IMR-90 (cell line): ENCODE results near the gene TM7SF2. TPM values are rescaled to one million over a fixed set of nuclear protein-coding genes. Genes with fewer than 3 reads are reported as not detected.

Source experiments
- ATAC-seq: fragments of 200-7000 bp; cut with Tn5 transposase; 2 replicates; pipeline ENCODE4 v1.9.1; 2020; ENCODE audit warnings: low read depth, mild to moderate bottlenecking, moderate library complexity
- BruUV-seq: library from RNA; stranded (reverse); fragments of 400-500 nt; replicated peaks from 2 replicates; lab custom pipeline; 2021; lab: Mats Ljungman, UMichigan
- CTCF ChIA-PET: fragments of 300-600 bp; formaldehyde crosslinking; extraction: SDS; loops from one replicate; lab custom pipeline; 2021; ENCODE audit warnings: antibody characterized with exemption; lab: Yijun Ruan, JAX
- POLR2A ChIA-PET: fragments of 300-600 bp; sonication (Branson Sonifier 250); formaldehyde crosslinking; loops from one replicate; lab custom pipeline; 2022; ENCODE audit warnings: antibody characterized with exemption; ENCODE audit not compliant: unreplicated experiment; lab: Charles Lee
- DNase-seq: peaks from one replicate; pipeline ENCODE4 v3.0.0; 2013
- H2AFZ ChIP-seq: replicated peaks from 2 replicates; pipeline ENCODE3; 2013; ENCODE audit warnings: low read length, mild to moderate bottlenecking; ENCODE audit not compliant: poor library complexity
- H2AK5ac ChIP-seq: 2 replicates; pipeline ENCODE4 v1.6.1; 2013; ENCODE audit warnings: low read depth, low read length, inconsistent platforms
- H2AK9ac ChIP-seq: replicated peaks from 2 replicates; pipeline ENCODE3; 2013; ENCODE audit warnings: mild to moderate bottlenecking, low read depth, low read length, moderate library complexity; ENCODE audit not compliant: poor library complexity
- H2BK120ac ChIP-seq: 2 replicates; pipeline ENCODE4 v1.6.1; 2013; ENCODE audit warnings: low read depth, low read length, inconsistent platforms
- H2BK15ac ChIP-seq: 3 replicates; pipeline ENCODE4 v1.6.1; 2013; ENCODE audit warnings: low read depth, low read length, inconsistent platforms
- H2BK20ac ChIP-seq: 2 replicates; pipeline ENCODE4 v1.6.1; 2013; ENCODE audit warnings: low read depth, mild to moderate bottlenecking, inconsistent platforms, low read length, moderate library complexity
- H2BK5ac ChIP-seq: 2 replicates; pipeline ENCODE4 v1.6.1; 2013; ENCODE audit warnings: mild to moderate bottlenecking, low read depth, low read length, inconsistent platforms; ENCODE audit not compliant: poor library complexity, severe bottlenecking
- H3K14ac ChIP-seq: replicated peaks from 2 replicates; pipeline ENCODE4 v1.6.1; 2013; ENCODE audit warnings: low read depth, low read length, inconsistent platforms
- H3K18ac ChIP-seq: 2 replicates; pipeline ENCODE4 v1.6.1; 2013; ENCODE audit warnings: low read depth, low read length, control low read depth
- H3K23ac ChIP-seq: 2 replicates; pipeline ENCODE4 v1.6.1; 2013; ENCODE audit warnings: low read depth, low read length, inconsistent platforms
- H3K27ac ChIP-seq: 2 replicates; pipeline ENCODE4 v1.5.1; 2013; ENCODE audit warnings: mild to moderate bottlenecking, control low read depth, low read length; ENCODE audit not compliant: insufficient read depth
- H3K27me3 ChIP-seq: 2 replicates; pipeline ENCODE4 v1.6.1; 2013; ENCODE audit warnings: low read length; ENCODE audit not compliant: control insufficient read depth, insufficient read depth
- H3K36me3 ChIP-seq: 2 replicates; pipeline ENCODE4 v1.6.1; 2013; ENCODE audit warnings: low read length, mixed read lengths; ENCODE audit not compliant: control insufficient read depth, insufficient read depth
- H3K4ac ChIP-seq: 2 replicates; pipeline ENCODE4 v1.6.1; 2013; ENCODE audit warnings: low read depth, low read length, inconsistent platforms
- H3K4me1 ChIP-seq: 2 replicates; pipeline ENCODE4 v1.6.1; 2013; ENCODE audit warnings: low read length, mixed read lengths; ENCODE audit not compliant: control insufficient read depth, insufficient read depth
- H3K4me2 ChIP-seq: 2 replicates; pipeline ENCODE4 v1.6.1; 2013; ENCODE audit warnings: low read depth, mild to moderate bottlenecking, control low read depth, low read length, moderate library complexity
- H3K4me3 ChIP-seq: 2 replicates; pipeline ENCODE4 v1.5.1; 2013; ENCODE audit warnings: low read depth, mild to moderate bottlenecking, control low read depth, low read length, moderate library complexity; ENCODE audit not compliant: insufficient read depth
- H3K56ac ChIP-seq: 2 replicates; pipeline ENCODE4 v1.6.1; 2013; ENCODE audit warnings: low read length, inconsistent platforms; ENCODE audit not compliant: insufficient read depth; ENCODE audit errors: extremely low read depth
- H3K79me1 ChIP-seq, 2 experiments: 2 replicates each; pipeline ENCODE4 v1.6.1; 2013; ENCODE audit warnings: low read length in 2 of 2, inconsistent platforms in 1 of 2, low read depth in 1 of 2
- H3K9ac ChIP-seq: 2 replicates; pipeline ENCODE4 v1.6.1; 2013; ENCODE audit warnings: low read depth, low read length, control low read depth
- H3K9me1 ChIP-seq: 2 replicates; pipeline ENCODE4 v1.6.1; 2013; ENCODE audit warnings: low read length, inconsistent platforms; ENCODE audit not compliant: insufficient read depth
- H3K9me3 ChIP-seq: 2 replicates; pipeline ENCODE4 v1.6.1; 2013; ENCODE audit warnings: low read length; ENCODE audit not compliant: control insufficient read depth, insufficient read depth
- H4K20me1 ChIP-seq: 2 replicates; pipeline ENCODE4 v1.6.1; 2013; ENCODE audit warnings: low read length, inconsistent platforms; ENCODE audit not compliant: insufficient read depth
- H4K5ac ChIP-seq: 2 replicates; pipeline ENCODE4 v1.6.1; 2013; ENCODE audit warnings: mild to moderate bottlenecking, low read depth, low read length, control low read depth
- H4K8ac ChIP-seq, 2 experiments: 2 replicates each; pipeline ENCODE4 v1.6.1; 2013; ENCODE audit warnings: low read depth in 2 of 2, low read length in 2 of 2, control low read depth in 1 of 2, inconsistent platforms in 1 of 2
- H4K91ac ChIP-seq: 2 replicates; pipeline ENCODE4 v1.6.1; 2013; ENCODE audit warnings: low read depth, low read length, inconsistent platforms; ENCODE audit not compliant: insufficient read depth
- MAFK ChIP-seq: IDR thresholded peaks from 2 replicates; pipeline ENCODE4 v1.6.1; 2012; ENCODE audit warnings: low read depth, low read length, improper control_type of control experiment
- WGBS, 2 experiments: methylation state at CpG; one replicate each; pipeline versions ENCODE4 v1.1.5 to v1.1.7; 2013; ENCODE audit warnings: missing lambda C conversion rate in 2 of 2; ENCODE audit not compliant: insufficient read length in 1 of 2; ENCODE audit errors: extremely low coverage in 2 of 2; 5-methylcytosine and 5-hydroxymethylcytosine counted together
- dilution Hi-C: fragments of 300-500 bp; cut with HindIII; formaldehyde crosslinking; loops from one replicate; pipeline ENCODE4 v1.14.3; 2018; ENCODE audit warnings: low sequenced_read_pairs; ENCODE audit not compliant: unreplicated experiment
- in situ Hi-C: fragments of 300-500 bp; cut with MboI; formaldehyde crosslinking; loops from 3 replicates; pipeline ENCODE4 v1.14.3; 2019; ENCODE audit warnings: low sequenced_read_pairs, inconsistent platforms, mixed read lengths
- intact Hi-C: fragments of 100-400 bp; cut with micrococcal nuclease; formaldehyde crosslinking; loops from 2 replicates; pipeline ENCODE4 v1.10.0; 2022
- polyA plus RNA-seq, 3 experiments: library from polyadenylated mRNA; depleted of rRNA; stranded (reverse); fragments of >200 nt; gene quantifications; 2 replicates each; pipeline ENCODE4 v1.2.3, GENCODE V29; 2012; ENCODE audit warnings: low replicate concordance in 1 of 3
- total RNA-seq: library from RNA; depleted of rRNA; stranded (reverse); fragments of >200 nt; gene quantifications from 2 replicates; pipeline ENCODE4 v1.2.3, GENCODE V29; 2012

Gene TM7SF2
- total and polyA plus RNA-seq, 2 of the 4 experiments (the other 2 are of a cell fraction) = 5.7 to 7.6 TPM

DNA sequence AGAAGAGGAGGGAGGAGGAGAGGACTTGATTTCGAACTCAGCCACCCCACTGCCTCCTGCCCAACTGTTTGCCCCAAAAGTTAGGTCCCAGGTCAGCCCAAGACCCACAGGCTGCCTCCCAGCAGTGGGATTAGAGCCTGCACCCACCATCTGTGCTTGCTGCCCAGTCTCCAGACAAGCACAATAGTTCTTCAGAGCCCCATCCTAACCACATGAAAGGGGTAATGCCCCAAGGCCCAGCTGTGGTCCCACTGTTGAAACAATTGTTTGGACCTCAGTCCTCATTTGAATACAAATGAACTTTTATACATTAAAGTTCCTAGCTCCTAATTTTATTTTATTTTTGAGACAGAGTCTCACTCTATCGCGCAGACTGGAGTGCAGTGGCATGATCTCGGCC lies 21.0 kb upstream of the TM7SF2 start:
- H3K4ac ChIP-seq = no peak overlapping the region
- H3K27me3 ChIP-seq = no peaks in the 10 kb centered on the region
- H4K8ac ChIP-seq = no peak overlapping the region
- in situ Hi-C loops (no loop called here), intact Hi-C loops (no loop called here), dilution Hi-C loops (no loop called here)
- no peak overlapping the region for H3K4me2 ChIP-seq
- no peak overlapping the region for H2AK5ac ChIP-seq
- no peak overlapping the region for H2BK120ac ChIP-seq
- no peak overlapping the region for H2BK20ac ChIP-seq
- H2BK15ac ChIP-seq = no peak overlapping the region
- H2AFZ ChIP-seq = no peak overlapping the region
- H3K56ac ChIP-seq = no peak overlapping the region
- no peak overlapping the region for H3K27ac ChIP-seq
- no peak for DNase-seq
- TF ChIP-seq MAFK = no peak
- peaks cover 3% of the 10 kb centered on the region; the same call in 1 of the 2 replicates for H3K9me1 ChIP-seq
- ChIA-PET CTCF (no interaction called here), POLR2A (no interaction called here)
- H3K14ac ChIP-seq = no peak overlapping the region
- H3K9me3 ChIP-seq = no peaks in the 10 kb centered on the region
- no peak overlapping the region for H4K5ac ChIP-seq
- peaks cover 6 to 9% of the 10 kb centered on the region in 2 experiments for H3K79me1 ChIP-seq
- no peak overlapping the region for H3K18ac ChIP-seq
- no peak overlapping the region for H4K91ac ChIP-seq
- H2AK9ac ChIP-seq = no peak overlapping the region
- H3K23ac ChIP-seq = no peak overlapping the region
- H4K20me1 ChIP-seq = no peaks in the 10 kb centered on the region
- no peak overlapping the region for H3K9ac ChIP-seq
- no peak overlapping the region for H2BK5ac ChIP-seq
- no peak overlapping the region for H3K4me3 ChIP-seq
- 100% methylated on average over 3 of the region's 4 CpGs; no CpG with 5 or more reads in 1 of the 2 experiments for WGBS, 2 experiments
- no peak for ATAC-seq
- no peaks in the 10 kb centered on the region for H3K4me1 ChIP-seq
- H3K36me3 ChIP-seq = peaks cover 33% of the 10 kb centered on the region
- BruUV-seq = no TSS peak
